Erythroblast (primary cell): ENCODE results near the gene MSH3.

Experiments
- GATA1 ChIP-seq: IDR thresholded peaks from 2 replicates; pipeline ENCODE4 v1.6.1; 2011; ENCODE audit warnings: low read depth, mild to moderate bottlenecking, control low read depth, low read length, moderate library complexity
- POLR2A ChIP-seq: IDR thresholded peaks from 2 replicates; pipeline ENCODE4 v1.6.1; 2011; ENCODE audit warnings: mild to moderate bottlenecking, low read length

- TF ChIP-seq POLR2A (no peak), GATA1 (no peak)
Observed at GRCh38 chr5:80863708-80864107, 209.3 kb downstream of the MSH3 start.
